Testis (tissue), 2 donors: ENCODE results near the gene DSPP.

ENCODE experiments used
- CTCF ChIP-seq, 3 experiments: fragments of 450-650 bp in 2 of 3; fragments of 200-600 bp in 1 of 3; sonication (generic) in 1 of 3; IDR thresholded peaks; one replicate each; pipeline ENCODE4 v1.5.1; 2016 to 2019; ENCODE audit warnings: antibody characterized with exemption in 3 of 3, mild to moderate bottlenecking in 2 of 3, moderate library complexity in 1 of 3
- POLR2A ChIP-seq: fragments of 450-650 bp; IDR thresholded peaks from one replicate; pipeline ENCODE4 v1.6.1; 2017; ENCODE audit warnings: antibody characterized with exemption, mild to moderate bottlenecking, moderate library complexity

- TF ChIP-seq CTCF (IDR thresholded peaks at IDR 0.05) (no peak), POLR2A (no peak)
Observed at GRCh38 chr4:87559090-87559837, 49.1 kb upstream of the DSPP start.
